SIG-M5 (cell line): ENCODE results near the gene RUNX3.

Source experiments
- DNase-seq: peaks from one replicate; lab custom pipeline; 2025; lab: John Stamatoyannopoulos, UW

Gene RUNX3

GRCh38 chr1:24946861-24947658, 17.0 kb upstream of the RUNX3 start:
- no peak for DNase-seq

GRCh38 chr1:24945354-24946326, 15.6 kb upstream of the RUNX3 start:
- DNase-seq: no peak

GRCh38 chr1:24944318-24944717, 14.2 kb upstream of the RUNX3 start:
- no peak for DNase-seq

GRCh38 chr1:24942789-24943188, 12.7 kb upstream of the RUNX3 start:
- no peak for DNase-seq

- DNase-seq: no peak
These were observed 11.5 kb upstream of the RUNX3 start for GRCh38 chr1:24941564-24941963.

GRCh38 chr1:24940231-24940630, 10.2 kb upstream of the RUNX3 start:
- no peak for DNase-seq

GRCh38 chr1:24939675-24940193, 9.7 kb upstream of the RUNX3 start:
- no peak for DNase-seq

GRCh38 chr1:24939040-24939674, 9.1 kb upstream of the RUNX3 start:
- DNase-seq: no peak

GRCh38 chr1:24938276-24938675, 8.2 kb upstream of the RUNX3 start:
- no peak for DNase-seq

- no peak for DNase-seq
These were observed 6.6 kb upstream of the RUNX3 start for GRCh38 chr1:24936684-24937083.

GRCh38 chr1:24935615-24936484, 5.8 kb upstream of the RUNX3 start:
- no peak for DNase-seq

GRCh38 chr1:24935196-24935526, 5.1 kb upstream of the RUNX3 start:
- no peak for DNase-seq

- DNase-seq: no peak
These were observed 4.5 kb upstream of the RUNX3 start for GRCh38 chr1:24934310-24935195.

- DNase-seq: no peak
These were observed 3.4 kb upstream of the RUNX3 start for GRCh38 chr1:24933468-24933867.

GRCh38 chr1:24932725-24933294, 2.7 kb upstream of the RUNX3 start:
- DNase-seq: no peak

GRCh38 chr1:24932284-24932683, 2.2 kb upstream of the RUNX3 start:
- no peak for DNase-seq

GRCh38 chr1:24931468-24932231, 1.6 kb upstream of the RUNX3 start:
- no peak for DNase-seq

GRCh38 chr1:24931146-24931467, 1.0 kb upstream of the RUNX3 start:
- DNase-seq: no peak
